GM21737 (cell line): ENCODE measurements around the gene C16orf78.

ENCODE experiments used
- ATAC-seq: cut with Tn5 transposase; IDR thresholded peaks from one replicate; pipeline ENCODE4 v1.9.1; 2021; ENCODE audit warnings: mild to moderate bottlenecking, moderate library complexity; ENCODE audit not compliant: unreplicated experiment

The C16orf78 gene

GRCh38 chr16:49373504-49373903 lies at the start of gene C16orf78:
C16orf78 (plus strand) TSS chr16:49373804; CDS start chr16:49373940, 136 bp downstream.
- ATAC-seq: no peak

- ATAC-seq: no peak
Measured at GRCh38 chr16:49324703-49325102, 48.9 kb upstream of the C16orf78 start.

GRCh38 chr16:49327466-49327865 lies 46.1 kb upstream of the C16orf78 start:
- no peak for ATAC-seq

GRCh38 chr16:49328325-49328724 lies 45.3 kb upstream of the C16orf78 start:
- no peak for ATAC-seq

GRCh38 chr16:49330562-49331201 lies 42.9 kb upstream of the C16orf78 start:
- ATAC-seq: no peak

GRCh38 chr16:49332589-49333258 lies 40.9 kb upstream of the C16orf78 start:
- ATAC-seq: no peak

- ATAC-seq: no peak
Measured at GRCh38 chr16:49333259-49333597, 40.4 kb upstream of the C16orf78 start.

- no peak for ATAC-seq
Measured at GRCh38 chr16:49335828-49336227, 37.8 kb upstream of the C16orf78 start.

GRCh38 chr16:49336581-49336980 lies 37.0 kb upstream of the C16orf78 start:
- no peak for ATAC-seq

- no peak for ATAC-seq
Measured at GRCh38 chr16:49337814-49338350, 35.7 kb upstream of the C16orf78 start.

- no peak for ATAC-seq
Measured at GRCh38 chr16:49338611-49339265, 34.9 kb upstream of the C16orf78 start.

- no peak for ATAC-seq
Measured at GRCh38 chr16:49340466-49340865, 33.1 kb upstream of the C16orf78 start.

- ATAC-seq: no peak
Measured at GRCh38 chr16:49341706-49342105, 31.9 kb upstream of the C16orf78 start.

GRCh38 chr16:49342336-49343265 lies 31.0 kb upstream of the C16orf78 start:
- no peak for ATAC-seq

- ATAC-seq: no peak
Measured at GRCh38 chr16:49343291-49343690, 30.3 kb upstream of the C16orf78 start.

GRCh38 chr16:49344401-49344800 lies 29.2 kb upstream of the C16orf78 start:
- ATAC-seq: no peak

- no peak for ATAC-seq
Measured at GRCh38 chr16:49345829-49346228, 27.8 kb upstream of the C16orf78 start.

- no peak for ATAC-seq
Measured at GRCh38 chr16:49346459-49346858, 27.1 kb upstream of the C16orf78 start.

GRCh38 chr16:49347476-49347875 lies 26.1 kb upstream of the C16orf78 start:
- ATAC-seq: no peak

GRCh38 chr16:49348408-49349176 lies 25.0 kb upstream of the C16orf78 start:
- ATAC-seq: no peak
